Stimulated activated naive CD8-positive, alpha-beta T cell treated with anti-CD3 and anti-CD28 coated beads, Interleukin-15, amount 100 ng/mL, for 72 hours (primary cell): ENCODE data around the gene LRR1.
"Not testable (repeated sequence)": the region's sequence is repeated elsewhere in the genome, so short reads cannot be mapped to it uniquely, and the experiment has no call there.

Experiments used
- ATAC-seq: fragments of 150-1000 bp; cut with Tn5 transposase; 2 replicates; pipeline ENCODE4 v1.10.0; 2021; ENCODE audit warnings: mild to moderate bottlenecking, moderate library complexity
- DNase-seq, 2 donors: peaks; one replicate each; pipeline ENCODE4 v3.0.0; 2021 to 2022
- H3K27ac Mint-ChIP-seq, 2 donors: one replicate each; pipeline ENCODE4 v1.8.0; 2022; ENCODE audit warnings: mild to moderate bottlenecking in 2 of 2, mixed read lengths in 2 of 2, moderate library complexity in 2 of 2
- H3K27me3 Mint-ChIP-seq: one replicate; pipeline ENCODE4 v1.8.0; 2022; ENCODE audit warnings: mixed read lengths
- H3K4me1 Mint-ChIP-seq: one replicate; pipeline ENCODE4 v1.8.0; 2022; ENCODE audit warnings: mild to moderate bottlenecking, mixed read lengths
- H3K4me3 Mint-ChIP-seq, 2 donors: one replicate each; pipeline ENCODE4 v1.8.0; 2022; ENCODE audit warnings: mild to moderate bottlenecking in 2 of 2, mixed read lengths in 2 of 2, moderate library complexity in 1 of 2
- H3K9me3 Mint-ChIP-seq, 2 donors: one replicate each; pipeline ENCODE4 v1.8.0; 2022; ENCODE audit warnings: mixed read lengths in 2 of 2

Gene LRR1

GRCh38 chr14:49637534-49638078 lies 38.9 kb downstream of the LRR1 start:
- DNase-seq: no peak
- peaks cover 61% of the 10 kb centered on the region for H3K4me1 Mint-ChIP-seq
- H3K4me3 Mint-ChIP-seq: no peak overlapping the region
- ATAC-seq: no peak
- H3K9me3 Mint-ChIP-seq: no peaks in the 10 kb centered on the region
- H3K27ac Mint-ChIP-seq: no peak overlapping the region
- H3K27me3 Mint-ChIP-seq: no peaks in the 10 kb centered on the region

GRCh38 chr14:49640540-49641417 lies 42.0 kb downstream of the LRR1 start:
- Mint-ChIP-seq H3K9me3 (no peaks in the 10 kb centered on the region), H3K4me1 (peaks cover 52% of the 10 kb centered on the region), H3K4me3 (no peak overlapping the region), H3K27ac (no peak overlapping the region), H3K27me3 (no peaks in the 10 kb centered on the region)
- ATAC-seq (no peak), DNase-seq (no peak)

- DNase-seq (no peak), ATAC-seq (no peak)
- Mint-ChIP-seq H3K4me1 (peaks cover 43% of the 10 kb centered on the region), H3K27me3 (no peaks in the 10 kb centered on the region), H3K27ac (no peak overlapping the region), H3K9me3 (no peaks in the 10 kb centered on the region), H3K4me3 (no peak overlapping the region)
These were observed 43.0 kb downstream of the LRR1 start for GRCh38 chr14:49641697-49642129.

DNA sequence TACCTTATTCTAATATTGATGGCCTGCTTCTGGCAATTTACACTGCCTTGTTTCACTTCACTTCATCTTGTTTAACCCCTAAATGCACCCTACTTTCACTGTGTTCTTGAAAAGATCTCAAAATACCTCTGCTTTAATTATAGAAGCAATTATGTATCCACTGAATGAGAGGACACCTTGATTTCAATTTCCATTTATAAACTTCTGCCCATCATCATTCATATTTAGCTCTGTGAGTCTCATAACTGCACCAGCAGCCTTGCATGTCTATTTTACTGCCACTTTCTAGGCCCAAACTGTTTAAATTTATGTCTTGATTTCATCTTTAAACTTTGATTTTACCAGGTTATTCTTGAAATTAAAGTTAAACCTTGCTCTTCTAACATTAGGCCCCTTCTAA lies 43.4 kb downstream of the LRR1 start:
- no peak overlapping the region for H3K27ac Mint-ChIP-seq
- no peaks in the 10 kb centered on the region for H3K9me3 Mint-ChIP-seq
- H3K4me3 Mint-ChIP-seq: no peak overlapping the region
- DNase-seq: no peak
- peaks cover 38% of the 10 kb centered on the region for H3K4me1 Mint-ChIP-seq
- no peaks in the 10 kb centered on the region for H3K27me3 Mint-ChIP-seq
- ATAC-seq: no peak

GRCh38 chr14:49653508-49653907 lies 54.8 kb downstream of the LRR1 start:
- ATAC-seq: no peak
- H3K27ac Mint-ChIP-seq: no peak overlapping the region
- no peak for DNase-seq
- H3K4me3 Mint-ChIP-seq: no peak overlapping the region
- no peaks in the 10 kb centered on the region for H3K27me3 Mint-ChIP-seq
- no peaks in the 10 kb centered on the region for H3K9me3 Mint-ChIP-seq
- no peaks in the 10 kb centered on the region for H3K4me1 Mint-ChIP-seq

DNA sequence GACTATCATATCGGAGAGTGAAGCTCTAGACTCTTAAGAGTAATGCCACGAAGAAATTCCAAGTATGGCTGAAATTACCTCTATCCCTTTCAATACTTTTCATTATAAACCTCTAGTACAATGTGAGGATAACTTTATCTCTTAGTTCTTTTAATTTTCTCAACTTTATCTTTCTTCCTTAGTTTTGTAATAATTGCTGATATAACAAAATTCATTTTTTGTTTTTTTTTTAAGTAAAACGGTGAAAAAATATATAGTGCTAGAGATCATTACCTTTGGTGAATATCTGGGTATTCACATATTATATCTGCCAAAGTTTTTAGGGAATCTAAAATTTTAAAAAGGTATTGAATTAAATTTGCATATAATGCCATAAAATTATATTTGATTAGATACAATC lies 55.8 kb downstream of the LRR1 start:
- no peak overlapping the region for H3K4me3 Mint-ChIP-seq
- DNase-seq: no peak
- no peaks in the 10 kb centered on the region for H3K4me1 Mint-ChIP-seq
- H3K9me3 Mint-ChIP-seq: no peaks in the 10 kb centered on the region
- ATAC-seq: no peak
- H3K27ac Mint-ChIP-seq: no peak overlapping the region
- H3K27me3 Mint-ChIP-seq: no peaks in the 10 kb centered on the region

- H3K4me1 Mint-ChIP-seq, ATAC-seq, DNase-seq, H3K4me3 Mint-ChIP-seq, H3K27me3 Mint-ChIP-seq, H3K9me3 Mint-ChIP-seq: not testable (repeated sequence)
- H3K27ac Mint-ChIP-seq: peak overlapping the region in 1 of 2 donors; percentile 54
These were observed 58.8 kb downstream of the LRR1 start for GRCh38 chr14:49657500-49657899.

GRCh38 chr14:49659526-49660455 lies 61.1 kb downstream of the LRR1 start:
- ATAC-seq (no peak), DNase-seq (no peak)
- Mint-ChIP-seq H3K27me3 (no peaks in the 10 kb centered on the region), H3K4me3 (no peak overlapping the region), H3K27ac (no peak overlapping the region), H3K9me3 (no peaks in the 10 kb centered on the region), H3K4me1 (no peaks in the 10 kb centered on the region)
